Measurements from ENCODE around the gene PIK3R5. TPM values are rescaled to one million over a fixed set of nuclear protein-coding genes. Genes with fewer than 3 reads are reported as not detected.

The PIK3R5 gene
- total and polyA plus RNA-seq, 4 donors, result 11.7 to 70.9 (median 35.0) TPM

- no peak for TF ChIP-seq CTCF (IDR thresholded peaks at IDR 0.05; ENCODE audit: control extremely low read depth, extremely low read depth)
- no peak for ATAC-seq (ENCODE audit: insufficient read depth, low FRiP score)
- peaks cover 0 to 20% (median 0%) of the 10 kb centered on the region in 3 donors for H3K27me3 ChIP-seq (ENCODE audit: control insufficient read depth in 3 of 3, insufficient read depth in 3 of 3, low read length in 2 of 3)
- no peak overlapping the region for H3K9ac ChIP-seq (ENCODE audit: insufficient read depth in 1 of 2, low read length in 2 of 2)
- no peak for DNase-seq
- 90% methylated on average over 1 of the region's 1 CpG for WGBS, 2 donors
- H3K27ac ChIP-seq (ENCODE audit: low read depth in 1 of 2, low read length in 1 of 2), result no peak overlapping the region
- peaks cover 0 to 2% (median 0%) of the 10 kb centered on the region in 4 donors for H3K9me3 ChIP-seq (ENCODE audit: control insufficient read depth in 4 of 4, insufficient read depth in 3 of 4, low read length in 3 of 4)
- H3K4me1 ChIP-seq (ENCODE audit: control insufficient read depth in 5 of 5, insufficient read depth in 5 of 5, low read length in 5 of 5), result peaks cover 0 to 4% (median 0%) of the 10 kb centered on the region in 5 donors
- H3K4me3 ChIP-seq, result no peak overlapping the region
- no peaks in the 10 kb centered on the region for H3K36me3 ChIP-seq (ENCODE audit: control insufficient read depth in 4 of 4, insufficient read depth in 4 of 4, low read length in 4 of 4)
Observed at GRCh38 chr17:8952191-8952590, 13.3 kb downstream of the PIK3R5 start.

- 65 to 77% methylated on average over 4 of the region's 4 CpGs for WGBS, 2 donors
Observed at GRCh38 chr17:8951206-8951605, 14.3 kb downstream of the PIK3R5 start.

GRCh38 chr17:8949061-8949661 is 16.3 kb downstream of the PIK3R5 start:
- Histone ChIP-seq H3K4me3 (no peak overlapping the region), H3K27ac (ENCODE audit: low read depth in 1 of 2, low read length in 1 of 2) (no peak overlapping the region), H3K9me3 (ENCODE audit: control insufficient read depth in 4 of 4, insufficient read depth in 3 of 4, low read length in 3 of 4) (peaks cover 0 to 10% (median 0%) of the 10 kb centered on the region in 4 donors), H3K36me3 (ENCODE audit: control insufficient read depth in 4 of 4, insufficient read depth in 4 of 4, low read length in 4 of 4) (no peaks in the 10 kb centered on the region), H3K9ac (ENCODE audit: insufficient read depth in 1 of 2, low read length in 2 of 2) (no peak overlapping the region), H3K4me1 (ENCODE audit: control insufficient read depth in 5 of 5, insufficient read depth in 5 of 5, low read length in 5 of 5) (no peaks in the 10 kb centered on the region), H3K27me3 (ENCODE audit: control insufficient read depth in 3 of 3, insufficient read depth in 3 of 3, low read length in 2 of 3) (peaks cover 0 to 8% (median 0%) of the 10 kb centered on the region in 3 donors)
- DNase-seq, result no peak
- no peak for TF ChIP-seq CTCF (IDR thresholded peaks at IDR 0.05; ENCODE audit: control extremely low read depth, extremely low read depth)
- WGBS, 2 donors, result 79 to 87% methylated on average over 9 of the region's 9 CpGs
- ATAC-seq (ENCODE audit: insufficient read depth, low FRiP score), result no peak

More at GRCh38 chr17:8951206-8951605, 14.3 kb downstream of the PIK3R5 start:
- ATAC-seq (ENCODE audit: insufficient read depth, low FRiP score) (no peak), DNase-seq (no peak)
- no peaks in the 10 kb centered on the region for H3K36me3 ChIP-seq (ENCODE audit: control insufficient read depth in 4 of 4, insufficient read depth in 4 of 4, low read length in 4 of 4)
- no peak for TF ChIP-seq CTCF (IDR thresholded peaks at IDR 0.05; ENCODE audit: control extremely low read depth, extremely low read depth)
- H3K27me3 ChIP-seq (ENCODE audit: control insufficient read depth in 3 of 3, insufficient read depth in 3 of 3, low read length in 2 of 3), result peaks cover 0 to 13% (median 0%) of the 10 kb centered on the region in 3 donors
- H3K27ac ChIP-seq (ENCODE audit: low read depth in 1 of 2, low read length in 1 of 2), result no peak overlapping the region
- no peak overlapping the region for H3K9ac ChIP-seq (ENCODE audit: insufficient read depth in 1 of 2, low read length in 2 of 2)
- H3K4me1 ChIP-seq (ENCODE audit: control insufficient read depth in 5 of 5, insufficient read depth in 5 of 5, low read length in 5 of 5), result peaks cover 0 to 4% (median 0%) of the 10 kb centered on the region in 5 donors
- H3K9me3 ChIP-seq (ENCODE audit: control insufficient read depth in 4 of 4, insufficient read depth in 3 of 4, low read length in 3 of 4), result peaks cover 0 to 4% (median 0%) of the 10 kb centered on the region in 4 donors
- no peak overlapping the region for H3K4me3 ChIP-seq
